ENCODE measurements around the gene MIX23.

- TF ChIP-seq CTCF (IDR thresholded peaks at IDR 0.05) (no peak), POLR2A (IDR thresholded peaks at IDR 0.05) (no peak)
These were observed 39.4 kb downstream of the MIX23 start for GRCh38 chr3:122343654-122344053.
